ENCODE measurements around the gene RASA2. TPM values are rescaled to one million over a fixed set of nuclear protein-coding genes. Genes with fewer than 3 reads are reported as not detected.

The RASA2 gene
- total RNA-seq, 1 experiment from 2014 or later = 17.1 TPM

DNA sequence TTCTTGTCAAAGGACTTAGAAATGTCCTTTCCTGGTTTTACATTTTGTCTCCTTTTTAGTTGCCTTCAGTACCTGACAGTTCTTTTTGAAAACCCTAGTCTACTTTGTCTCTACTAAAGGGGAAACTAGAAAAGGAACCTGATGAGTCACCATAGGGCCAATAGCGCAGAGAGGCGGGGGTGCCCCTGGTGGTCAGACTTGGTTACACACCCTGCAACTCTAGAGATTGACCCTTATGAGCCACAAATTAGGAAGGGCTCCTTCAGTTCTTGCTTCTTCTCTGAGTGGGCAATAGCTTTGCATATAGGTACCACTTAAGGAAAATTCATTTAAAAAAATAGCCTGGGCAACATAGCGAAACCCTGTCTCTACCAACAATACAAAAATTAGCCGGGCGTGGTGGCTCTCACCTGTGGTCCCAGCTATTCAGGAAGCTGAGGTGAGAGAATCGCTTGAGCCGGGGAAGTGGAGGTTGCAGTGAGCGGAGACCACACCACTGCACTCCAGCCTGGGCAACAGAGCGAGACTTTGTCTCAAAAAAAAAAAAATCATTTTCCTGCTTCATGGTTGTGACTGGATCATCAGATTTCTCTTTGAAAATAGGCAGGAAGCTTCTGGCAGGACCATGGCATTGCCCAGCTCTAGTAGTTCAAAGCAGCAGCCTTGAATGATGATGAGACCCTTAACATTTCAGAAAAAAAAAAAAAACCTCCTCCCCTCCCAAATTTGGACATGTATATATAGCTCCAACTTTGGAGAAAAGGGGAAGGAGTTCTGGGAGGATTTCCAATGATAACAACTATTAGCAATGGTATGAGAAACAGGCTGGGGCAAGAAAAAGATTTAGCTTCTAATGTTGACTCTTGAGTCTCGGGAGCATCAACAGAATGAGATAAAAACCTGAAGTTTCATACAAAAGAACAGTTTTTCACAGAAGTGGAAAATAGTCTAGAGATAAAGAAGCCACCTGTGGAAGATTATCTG lies 45.2 kb upstream of the RASA2 start:
- DNase-seq = peak; percentile 51 to 74
- Histone ChIP-seq H2AFZ (no peak overlapping the region), H3K27ac (no peak overlapping the region), H3K9me2 (ENCODE audit: insufficient read depth) (no peaks in the 10 kb centered on the region), H3K4me2 (no peak overlapping the region), H3K4me3 (no peak overlapping the region), H4K20me1 (ENCODE audit: insufficient read depth) (no peaks in the 10 kb centered on the region), H3K9me3 (ENCODE audit: insufficient read depth, low read depth) (no peaks in the 10 kb centered on the region), H3K4me1 (replicated peaks; ENCODE audit: insufficient read depth) (0 out of 2 replicates have a peak, but pooled peaks cover 3% of the 10 kb centered on the region), H3F3A (ENCODE audit: insufficient read depth, low read depth) (no peaks in the 10 kb centered on the region), H3K79me2 (ENCODE audit: low read depth) (no peaks in the 10 kb centered on the region), H3K36me3 (ENCODE audit: low read depth) (no peaks in the 10 kb centered on the region), H3K27me3 (ENCODE audit: insufficient read depth, low read depth) (no peaks in the 10 kb centered on the region)
- no peak for TF ChIP-seq EZH2 (IDR thresholded peaks at IDR 0.05; ENCODE audit: low read depth)
- TF ChIP-seq, protein P1, sequence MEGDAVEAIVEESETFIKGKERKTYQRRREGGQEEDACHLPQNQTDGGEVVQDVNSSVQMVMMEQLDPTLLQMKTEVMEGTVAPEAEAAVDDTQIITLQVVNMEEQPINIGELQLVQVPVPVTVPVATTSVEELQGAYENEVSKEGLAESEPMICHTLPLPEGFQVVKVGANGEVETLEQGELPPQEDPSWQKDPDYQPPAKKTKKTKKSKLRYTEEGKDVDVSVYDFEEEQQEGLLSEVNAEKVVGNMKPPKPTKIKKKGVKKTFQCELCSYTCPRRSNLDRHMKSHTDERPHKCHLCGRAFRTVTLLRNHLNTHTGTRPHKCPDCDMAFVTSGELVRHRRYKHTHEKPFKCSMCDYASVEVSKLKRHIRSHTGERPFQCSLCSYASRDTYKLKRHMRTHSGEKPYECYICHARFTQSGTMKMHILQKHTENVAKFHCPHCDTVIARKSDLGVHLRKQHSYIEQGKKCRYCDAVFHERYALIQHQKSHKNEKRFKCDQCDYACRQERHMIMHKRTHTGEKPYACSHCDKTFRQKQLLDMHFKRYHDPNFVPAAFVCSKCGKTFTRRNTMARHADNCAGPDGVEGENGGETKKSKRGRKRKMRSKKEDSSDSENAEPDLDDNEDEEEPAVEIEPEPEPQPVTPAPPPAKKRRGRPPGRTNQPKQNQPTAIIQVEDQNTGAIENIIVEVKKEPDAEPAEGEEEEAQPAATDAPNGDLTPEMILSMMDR (conservative IDR thresholded peaks at IDR 0.05) = peak; percentile 91
- BruUV-seq (replicated peaks) = no TSS peak
- intact Hi-C loops (cut with micrococcal nuclease; ENCODE audit: unreplicated experiment) = loop anchor here (2.0 kb wide), 1 partner anchor 73 kb away; the partner anchor contains the start of gene ZBTB38
- ChIA-PET CTCF (interaction anchor here (0.6 to 1.9 kb wide), 8 partner anchors 10 to 380 kb away, joined by 3 to 12 read pairs (median 4); no protein-coding TSS in a partner anchor), POLR2A (ENCODE audit: unreplicated experiment) (no interaction called here)

DNA sequence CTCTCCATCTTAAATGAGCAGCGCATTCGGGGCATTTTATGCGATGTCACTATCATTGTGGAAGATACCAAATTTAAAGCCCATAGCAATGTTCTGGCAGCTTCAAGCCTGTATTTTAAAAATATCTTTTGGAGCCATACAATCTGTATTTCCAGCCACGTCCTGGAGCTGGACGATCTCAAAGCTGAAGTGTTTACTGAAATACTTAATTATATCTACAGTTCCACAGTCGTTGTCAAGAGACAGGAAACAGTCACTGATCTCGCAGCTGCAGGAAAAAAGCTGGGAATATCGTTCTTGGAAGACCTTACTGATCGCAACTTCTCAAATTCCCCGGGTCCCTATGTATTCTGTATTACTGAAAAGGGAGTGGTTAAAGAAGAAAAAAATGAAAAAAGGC lies 44.4 kb upstream of the RASA2 start:
- Histone ChIP-seq H3K27ac (no peak overlapping the region), H3K79me2 (ENCODE audit: low read depth) (no peaks in the 10 kb centered on the region), H3K4me3 (no peak overlapping the region), H3K9me3 (ENCODE audit: insufficient read depth, low read depth) (no peaks in the 10 kb centered on the region), H3K27me3 (ENCODE audit: insufficient read depth, low read depth) (no peaks in the 10 kb centered on the region), H3K4me1 (replicated peaks; ENCODE audit: insufficient read depth) (0 out of 2 replicates have a peak, but pooled peaks cover 3% of the 10 kb centered on the region), H3F3A (ENCODE audit: insufficient read depth, low read depth) (no peaks in the 10 kb centered on the region), H4K20me1 (ENCODE audit: insufficient read depth) (no peaks in the 10 kb centered on the region), H3K9me2 (ENCODE audit: insufficient read depth) (no peaks in the 10 kb centered on the region), H3K36me3 (ENCODE audit: low read depth) (no peaks in the 10 kb centered on the region), H2AFZ (no peak overlapping the region), H3K4me2 (no peak overlapping the region)
- no TSS peak for BruUV-seq (replicated peaks)
- TF ChIP-seq EZH2 (IDR thresholded peaks at IDR 0.05; ENCODE audit: low read depth) = no peak
- TF ChIP-seq, protein P1 (conservative IDR thresholded peaks at IDR 0.05) = no peak
- no peak for DNase-seq
- ChIA-PET CTCF (interaction anchor here (0.6 to 1.9 kb wide), 4 partner anchors 18 to 211 kb away, joined by 4 to 12 read pairs (median 4); no protein-coding TSS in a partner anchor), POLR2A (ENCODE audit: unreplicated experiment) (no interaction called here)
- intact Hi-C loops (cut with micrococcal nuclease; ENCODE audit: unreplicated experiment) = no loop called here

DNA sequence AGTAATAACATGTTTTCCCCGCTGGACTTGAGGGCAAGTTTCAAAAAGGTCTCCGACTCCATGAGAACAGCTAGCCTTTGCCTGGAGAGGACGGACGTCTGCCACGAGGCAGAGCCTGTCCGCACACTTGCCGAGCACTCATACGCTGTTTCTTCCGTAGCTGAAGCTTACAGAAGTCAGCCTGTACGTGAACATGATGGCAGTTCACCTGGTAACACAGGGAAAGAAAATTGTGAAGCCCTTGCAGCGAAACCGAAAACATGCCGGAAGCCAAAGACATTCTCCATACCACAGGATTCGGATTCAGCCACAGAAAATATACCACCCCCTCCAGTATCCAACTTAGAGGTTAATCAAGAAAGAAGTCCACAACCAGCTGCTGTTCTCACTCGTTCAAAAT lies 43.9 kb upstream of the RASA2 start:
- DNase-seq = no peak
- Histone ChIP-seq H3K9me2 (ENCODE audit: insufficient read depth) (no peaks in the 10 kb centered on the region), H3K36me3 (ENCODE audit: low read depth) (no peaks in the 10 kb centered on the region), H3K4me2 (no peak overlapping the region), H4K20me1 (ENCODE audit: insufficient read depth) (no peaks in the 10 kb centered on the region), H3K27ac (no peak overlapping the region), H3K4me3 (no peak overlapping the region), H3K79me2 (ENCODE audit: low read depth) (no peaks in the 10 kb centered on the region), H3F3A (ENCODE audit: insufficient read depth, low read depth) (no peaks in the 10 kb centered on the region), H3K4me1 (replicated peaks; ENCODE audit: insufficient read depth) (0 out of 2 replicates have a peak, but pooled peaks cover 3% of the 10 kb centered on the region), H3K27me3 (ENCODE audit: insufficient read depth, low read depth) (no peaks in the 10 kb centered on the region), H2AFZ (no peak overlapping the region), H3K9me3 (ENCODE audit: insufficient read depth, low read depth) (no peaks in the 10 kb centered on the region)
- POLR2A ChIA-PET (ENCODE audit: unreplicated experiment) = no interaction called here
- intact Hi-C loops (cut with micrococcal nuclease; ENCODE audit: unreplicated experiment) = no loop called here
- BruUV-seq (replicated peaks) = no TSS peak
- no peak for TF ChIP-seq EZH2 (IDR thresholded peaks at IDR 0.05; ENCODE audit: low read depth)
- TF ChIP-seq, protein P1 (conservative IDR thresholded peaks at IDR 0.05) = no peak
- CTCF ChIA-PET = no interaction called here

All from PC-9 (cell line).